CD4-positive, alpha-beta T cell treated with Interleukin-17A for 1 hour (primary cell): ENCODE measurements around the gene DERL2.
"Not testable (repeated sequence)": the region's sequence is repeated elsewhere in the genome, so short reads cannot be mapped to it uniquely, and the experiment has no call there.

ENCODE experiments used
- DNase-seq: peaks from one replicate; pipeline ENCODE4 v3.0.0-alpha.2; 2020

The DERL2 gene

DNA sequence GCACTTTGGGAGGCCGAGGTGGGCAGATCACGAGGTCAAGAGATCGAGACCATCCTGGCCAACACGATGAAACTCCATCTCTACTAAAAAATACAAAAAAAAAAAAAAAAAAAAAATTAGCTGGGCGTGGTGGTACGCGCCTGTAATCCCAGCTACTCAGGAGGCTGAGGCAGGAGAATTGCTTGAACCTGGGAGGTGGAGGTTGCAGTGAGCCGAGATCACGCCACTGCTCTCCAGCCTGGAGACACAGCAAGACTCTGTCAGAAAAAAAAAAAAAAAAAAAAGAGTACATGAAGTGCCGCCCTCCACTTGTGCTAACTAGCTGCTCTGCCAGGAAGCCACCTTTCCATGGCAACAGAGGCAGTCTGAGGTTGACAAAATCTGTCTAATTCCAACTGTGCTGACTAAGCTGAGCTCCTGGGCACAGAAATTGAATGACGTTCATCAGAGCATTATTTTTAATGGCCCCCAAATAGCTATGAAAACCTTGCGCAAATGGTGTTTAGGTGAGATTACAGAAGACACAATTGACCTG, 50.1 kb downstream of the DERL2 start:
- DNase-seq = peak; percentile 11

DNA sequence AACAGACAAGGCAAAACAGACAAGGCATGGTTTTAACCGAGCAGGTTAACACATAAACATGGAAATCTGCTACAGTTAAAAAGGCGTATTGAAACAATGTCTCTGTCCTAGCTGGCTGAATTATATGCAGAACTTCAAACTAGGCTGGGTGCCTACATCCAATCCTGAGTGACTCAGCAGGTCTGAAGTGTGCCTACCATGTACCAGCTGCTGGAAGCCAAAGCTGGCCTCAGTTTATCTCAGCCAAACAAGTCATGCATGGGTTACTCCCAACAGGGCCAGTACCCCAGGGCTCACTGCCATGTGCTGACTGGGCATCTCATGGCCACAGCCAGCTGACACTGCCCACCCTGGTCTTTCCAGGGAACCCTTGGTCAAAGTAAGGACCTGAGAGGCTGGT, 51.0 kb downstream of the DERL2 start:
- DNase-seq = no peak

DNA sequence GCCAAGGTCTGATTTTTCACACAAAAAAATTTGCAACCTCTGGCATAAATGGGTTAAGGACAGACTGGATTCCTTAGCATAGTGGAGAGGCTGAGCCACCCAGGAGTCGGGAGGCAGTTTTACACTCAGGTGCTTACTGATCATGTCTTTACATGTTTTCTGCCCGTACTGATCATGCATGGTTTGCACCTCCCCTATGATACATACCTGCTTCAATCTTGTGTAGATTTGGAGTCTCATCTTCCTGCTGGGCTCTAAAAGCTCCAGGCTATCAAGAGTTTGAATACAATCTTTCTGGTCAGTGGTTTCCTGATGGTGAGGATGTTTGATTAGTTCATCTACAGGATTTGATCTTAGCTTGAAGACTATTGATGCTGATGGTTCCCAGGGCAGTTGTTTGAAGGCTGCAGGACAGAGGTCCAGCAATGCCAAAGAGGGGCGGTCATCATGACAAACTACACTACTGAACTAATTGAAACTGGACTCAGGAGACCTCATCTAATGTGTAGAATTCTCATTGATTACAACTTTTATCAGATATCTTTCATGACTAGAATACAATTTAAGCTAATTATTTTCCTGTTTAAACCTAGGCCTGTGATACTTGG, 53.9 kb downstream of the DERL2 start:
- no peak for DNase-seq

DNA sequence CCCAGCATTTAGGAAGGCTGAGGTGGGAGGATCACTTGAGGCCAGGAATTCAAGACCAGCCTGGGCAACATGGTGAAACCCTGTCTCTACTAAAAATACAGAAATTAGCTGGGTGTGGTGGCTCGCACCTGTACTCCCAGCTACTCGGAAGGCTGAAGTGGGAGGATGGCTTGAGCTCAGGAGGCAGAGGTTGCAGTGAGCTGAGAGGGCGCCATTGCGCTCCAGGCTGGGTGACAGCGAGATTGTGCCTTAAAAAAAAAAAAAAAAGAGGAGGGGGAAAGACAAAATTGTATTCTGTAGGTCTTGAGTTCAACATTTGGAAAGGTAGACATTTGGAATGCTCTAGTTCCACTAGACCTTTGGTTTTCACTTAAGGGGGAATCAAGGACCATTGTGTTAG, 54.7 kb downstream of the DERL2 start:
- DNase-seq = not testable (repeated sequence)

DNA sequence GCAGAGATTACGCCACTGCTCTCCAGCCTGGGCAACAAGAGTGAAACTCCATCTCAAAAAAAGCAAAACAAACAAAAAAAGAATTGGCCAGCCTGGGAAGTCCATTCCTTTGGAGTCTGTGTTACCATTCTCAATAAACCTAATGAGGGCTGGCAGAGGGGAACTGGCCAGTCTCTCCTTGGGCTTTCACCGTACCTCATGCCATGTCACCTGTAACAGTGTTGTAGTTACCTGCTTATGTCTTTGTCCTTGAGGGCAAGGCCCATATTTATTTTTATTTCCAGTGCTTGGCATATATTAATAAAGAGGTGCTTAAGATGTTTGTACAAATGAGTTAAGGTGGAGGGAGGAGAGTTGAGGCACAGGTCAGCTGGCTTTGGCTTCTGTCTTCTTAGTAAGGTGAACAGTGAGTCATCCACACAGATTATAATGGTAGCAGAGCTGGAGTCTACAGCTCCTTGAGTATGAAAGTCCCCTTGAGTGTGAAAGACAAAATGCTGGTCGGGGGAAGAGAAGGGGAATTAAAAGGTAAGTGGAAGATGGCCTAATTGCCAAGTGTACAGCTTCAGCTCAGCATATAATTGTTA, 55.5 kb downstream of the DERL2 start:
- DNase-seq = no peak

DNA sequence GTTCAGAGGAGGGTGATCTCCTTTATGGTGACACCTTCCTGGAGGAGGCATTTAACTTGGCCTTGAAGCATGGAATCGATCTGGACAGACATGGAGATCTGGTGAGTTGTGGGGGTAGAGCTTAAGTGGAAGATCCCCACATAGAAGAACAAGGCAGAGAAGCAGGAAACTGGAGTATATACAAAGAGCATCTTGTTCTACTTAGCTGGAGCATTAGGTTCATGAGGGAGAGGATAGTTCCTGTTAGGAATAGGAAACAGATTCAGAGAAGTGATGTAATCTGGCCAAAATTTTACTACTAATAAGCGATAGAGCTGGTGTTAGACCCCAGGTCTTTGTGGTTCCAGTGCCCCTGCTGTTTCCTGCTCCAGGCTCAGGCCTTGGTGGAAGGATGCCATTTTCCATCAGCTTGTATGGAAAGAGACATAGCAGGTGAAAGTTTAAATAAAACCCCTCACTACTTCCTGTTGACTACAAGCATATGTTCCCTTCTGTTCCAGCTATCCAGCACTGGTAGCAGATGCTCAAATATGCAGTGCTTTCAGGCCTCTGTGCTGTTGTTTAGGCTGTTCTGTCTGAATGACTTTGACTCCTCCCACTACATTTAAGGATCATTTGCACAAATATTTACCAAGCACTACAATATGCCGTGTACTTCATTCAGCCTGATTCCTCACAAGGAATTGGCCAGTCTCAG, 56.6 kb downstream of the DERL2 start:
- DNase-seq = no peak

DNA sequence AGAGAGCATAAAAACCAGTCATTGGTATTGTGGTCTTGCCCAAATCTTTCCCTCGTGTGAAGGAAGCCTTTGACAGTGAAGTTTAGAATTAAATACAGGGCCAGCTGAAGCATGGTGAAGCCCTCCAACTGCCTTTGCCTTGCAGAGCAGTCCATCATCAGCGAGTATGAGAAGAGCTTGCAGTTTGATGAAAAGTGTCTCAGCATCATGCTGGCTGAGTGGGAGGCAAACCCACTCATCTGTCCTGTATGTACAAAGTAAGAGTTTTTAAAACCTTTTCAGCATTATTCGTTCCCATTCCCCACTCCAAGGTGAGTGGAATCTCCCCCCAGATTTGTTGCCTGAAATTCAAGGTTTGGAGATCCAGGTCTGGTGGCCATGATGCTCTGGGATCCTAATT, 60.2 kb downstream of the DERL2 start:
- no peak for DNase-seq

DNA sequence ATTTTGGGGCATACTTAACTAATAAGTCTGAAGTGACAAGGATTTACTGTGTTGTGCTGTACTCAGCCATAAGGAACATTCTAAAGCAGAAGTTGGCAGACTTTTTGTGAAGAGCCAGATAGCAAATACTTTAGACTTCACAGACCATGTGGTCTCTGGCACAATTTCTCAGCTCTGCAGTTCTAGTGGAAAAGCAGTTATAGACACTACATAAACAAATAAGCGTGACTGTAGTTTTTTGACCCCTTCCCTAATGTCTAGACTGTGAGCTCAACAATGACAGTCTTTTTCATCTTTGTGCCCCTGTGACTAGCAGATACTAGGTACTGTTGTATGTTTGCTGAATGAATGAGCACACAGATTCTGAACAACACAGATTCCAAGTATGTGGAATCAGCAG, 61.1 kb downstream of the DERL2 start:
- DNase-seq = no peak

DNA sequence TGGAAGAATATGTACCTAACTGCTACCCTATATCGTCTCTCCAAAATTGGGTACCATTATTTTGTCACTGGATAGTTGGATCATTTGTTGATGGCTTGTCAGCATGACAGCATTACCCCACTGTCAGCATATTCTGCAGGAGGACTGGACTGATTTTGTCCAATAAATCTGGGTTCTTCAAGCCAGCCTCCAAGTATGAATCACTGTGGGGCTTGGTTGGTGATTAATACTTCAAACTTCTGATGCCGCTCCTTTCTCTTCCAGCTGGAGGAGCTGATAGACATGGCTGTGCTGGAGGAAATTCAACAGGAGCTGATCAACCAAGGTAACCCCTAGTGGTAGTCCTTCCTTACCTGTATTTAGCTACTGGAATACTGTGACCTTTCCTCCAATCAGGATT, 63.5 kb downstream of the DERL2 start:
- no peak for DNase-seq
